Breast epithelium (tissue), 4 donors: Measurements from ENCODE around the gene GFRA1. TPM values are rescaled to one million over a fixed set of nuclear protein-coding genes. Genes with fewer than 3 reads are reported as not detected.

Experiments
- DNase-seq, 2 donors: peaks; one replicate each; pipeline ENCODE4 v3.0.0-alpha.2; 2019; ENCODE audit warnings: low spot score in 2 of 2
- H3K27ac ChIP-seq, 2 donors: fragments of 200-600 bp; sonication (generic) in 1 of 2; one replicate each; pipeline ENCODE4 v1.5.1; 2016 to 2019; ENCODE audit warnings: mild to moderate bottlenecking in 1 of 2
- H3K27me3 ChIP-seq, 2 donors: fragments of 200-600 bp; sonication (generic) in 1 of 2; one replicate each; pipeline versions ENCODE4 v1.5.1 to v1.6.0; 2017 to 2019; ENCODE audit warnings: control low read depth in 1 of 2, mild to moderate bottlenecking in 1 of 2
- H3K36me3 ChIP-seq: fragments of 200-600 bp; one replicate; pipeline ENCODE4 v1.5.1; 2019
- H3K4me1 ChIP-seq, 2 donors: fragments of 200-600 bp; sonication (generic); one replicate each; pipeline ENCODE4 v1.5.1; 2016 to 2019; ENCODE audit warnings: control low read depth in 1 of 2
- H3K4me3 ChIP-seq, 3 donors: fragments of 200-600 bp; sonication (generic); 1 replicate in 2 of 3; 2 replicates in 1 of 3; pipeline ENCODE4 v1.5.1; 2016 to 2019; ENCODE audit warnings: mild to moderate bottlenecking in 3 of 3, moderate library complexity in 2 of 3
- H3K9me3 ChIP-seq, 2 donors: fragments of 200-600 bp; sonication (generic) in 1 of 2; one replicate each; pipeline ENCODE4 v1.5.1; 2016 to 2019; ENCODE audit warnings: control low read depth in 1 of 2
- CTCF ChIP-seq, 3 donors: fragments of 450-650 bp; IDR thresholded peaks; one replicate each; pipeline ENCODE4 v1.5.1; 2016 to 2017; ENCODE audit warnings: antibody characterized with exemption in 3 of 3, mild to moderate bottlenecking in 3 of 3, moderate library complexity in 3 of 3
- POLR2A ChIP-seq: fragments of 450-650 bp; IDR thresholded peaks from one replicate; pipeline ENCODE4 v1.6.1; 2016; ENCODE audit warnings: antibody characterized with exemption, mild to moderate bottlenecking, moderate library complexity
- POLR2AphosphoS5 ChIP-seq, 3 donors: sonication (generic); formaldehyde crosslinking; IDR thresholded peaks; one replicate each; pipeline ENCODE4 v1.6.1; 2017; ENCODE audit warnings: antibody characterized with exemption in 3 of 3
- intact Hi-C: fragments of 100-400 bp; cut with DNase I; formaldehyde crosslinking; loops from one replicate; pipeline ENCODE4 v1.15.1; 2023; ENCODE audit warnings: low total_unique reads
- total RNA-seq, 3 donors: library from RNA; depleted of rRNA; stranded (reverse); fragments of >200 nt; gene quantifications; one replicate each; pipeline ENCODE4 v1.1.0, GENCODE V29; 2016

Gene GFRA1
- total RNA-seq, 3 donors from 2014 or later, result 88.2 to 153 (median 98.5) TPM

GRCh38 chr10:116198676-116199035, 74.3 kb downstream of the GFRA1 start:
- no peaks in the 10 kb centered on the region for H3K4me1 ChIP-seq
- no peak for DNase-seq
- H3K9me3 ChIP-seq, result peaks cover 5 to 13% of the 10 kb centered on the region in 2 donors
- H3K27me3 ChIP-seq, result no peaks in the 10 kb centered on the region
- H3K27ac ChIP-seq, result no peak overlapping the region
- intact Hi-C loops, result no loop called here
- H3K4me3 ChIP-seq, result no peak overlapping the region
- H3K36me3 ChIP-seq, result no peaks in the 10 kb centered on the region
- TF ChIP-seq POLR2AphosphoS5 (IDR thresholded peaks at IDR 0.05) (no peak), POLR2A (no peak), CTCF (IDR thresholded peaks at IDR 0.05) (no peak)

GRCh38 chr10:116197946-116198675, 74.9 kb downstream of the GFRA1 start:
- H3K27ac ChIP-seq, result no peak overlapping the region
- H3K9me3 ChIP-seq, result peaks cover 5 to 13% of the 10 kb centered on the region in 2 donors
- no peaks in the 10 kb centered on the region for H3K27me3 ChIP-seq
- intact Hi-C loops, result no loop called here
- H3K4me3 ChIP-seq, result no peak overlapping the region
- no peaks in the 10 kb centered on the region for H3K36me3 ChIP-seq
- H3K4me1 ChIP-seq, result no peaks in the 10 kb centered on the region
- TF ChIP-seq POLR2AphosphoS5 (IDR thresholded peaks at IDR 0.05) (no peak), CTCF (IDR thresholded peaks at IDR 0.05) (no peak), POLR2A (no peak)
- no peak for DNase-seq

GRCh38 chr10:116195583-116195982, 77.4 kb downstream of the GFRA1 start:
- H3K36me3 ChIP-seq, result no peaks in the 10 kb centered on the region
- intact Hi-C loops, result no loop called here
- H3K4me1 ChIP-seq, result no peaks in the 10 kb centered on the region
- H3K9me3 ChIP-seq, result peaks cover 5 to 13% of the 10 kb centered on the region in 2 donors
- DNase-seq, result no peak
- no peaks in the 10 kb centered on the region for H3K27me3 ChIP-seq
- no peak overlapping the region for H3K4me3 ChIP-seq
- no peak for TF ChIP-seq POLR2A
- no peak for TF ChIP-seq POLR2AphosphoS5 (IDR thresholded peaks at IDR 0.05)
- no peak for TF ChIP-seq CTCF (IDR thresholded peaks at IDR 0.05)
- H3K27ac ChIP-seq, result no peak overlapping the region

GRCh38 chr10:116195039-116195438, 78.0 kb downstream of the GFRA1 start:
- TF ChIP-seq POLR2AphosphoS5 (IDR thresholded peaks at IDR 0.05) (no peak), CTCF (IDR thresholded peaks at IDR 0.05) (no peak), POLR2A (no peak)
- Histone ChIP-seq H3K36me3 (no peaks in the 10 kb centered on the region), H3K27ac (no peak overlapping the region), H3K4me3 (no peak overlapping the region), H3K27me3 (no peaks in the 10 kb centered on the region), H3K4me1 (no peaks in the 10 kb centered on the region), H3K9me3 (peaks cover 5 to 13% of the 10 kb centered on the region in 2 donors)
- DNase-seq, result no peak
- intact Hi-C loops, result no loop called here

- Histone ChIP-seq H3K9me3 (peaks cover 5 to 13% of the 10 kb centered on the region in 2 donors), H3K36me3 (no peaks in the 10 kb centered on the region), H3K27ac (no peak overlapping the region), H3K27me3 (no peaks in the 10 kb centered on the region), H3K4me1 (no peaks in the 10 kb centered on the region), H3K4me3 (no peak overlapping the region)
- no peak for DNase-seq
- TF ChIP-seq POLR2A (no peak), POLR2AphosphoS5 (IDR thresholded peaks at IDR 0.05) (no peak), CTCF (IDR thresholded peaks at IDR 0.05) (no peak)
- intact Hi-C loops, result no loop called here
Measured at GRCh38 chr10:116194061-116194460, 78.9 kb downstream of the GFRA1 start.
